ENCODE measurements around the gene KIF1B. TPM values are rescaled to one million over a fixed set of nuclear protein-coding genes. Genes with fewer than 3 reads are reported as not detected.

Gene KIF1B
- total RNA-seq, 2 donors from 2014 or later = 39.7 to 47.4 TPM

DNA sequence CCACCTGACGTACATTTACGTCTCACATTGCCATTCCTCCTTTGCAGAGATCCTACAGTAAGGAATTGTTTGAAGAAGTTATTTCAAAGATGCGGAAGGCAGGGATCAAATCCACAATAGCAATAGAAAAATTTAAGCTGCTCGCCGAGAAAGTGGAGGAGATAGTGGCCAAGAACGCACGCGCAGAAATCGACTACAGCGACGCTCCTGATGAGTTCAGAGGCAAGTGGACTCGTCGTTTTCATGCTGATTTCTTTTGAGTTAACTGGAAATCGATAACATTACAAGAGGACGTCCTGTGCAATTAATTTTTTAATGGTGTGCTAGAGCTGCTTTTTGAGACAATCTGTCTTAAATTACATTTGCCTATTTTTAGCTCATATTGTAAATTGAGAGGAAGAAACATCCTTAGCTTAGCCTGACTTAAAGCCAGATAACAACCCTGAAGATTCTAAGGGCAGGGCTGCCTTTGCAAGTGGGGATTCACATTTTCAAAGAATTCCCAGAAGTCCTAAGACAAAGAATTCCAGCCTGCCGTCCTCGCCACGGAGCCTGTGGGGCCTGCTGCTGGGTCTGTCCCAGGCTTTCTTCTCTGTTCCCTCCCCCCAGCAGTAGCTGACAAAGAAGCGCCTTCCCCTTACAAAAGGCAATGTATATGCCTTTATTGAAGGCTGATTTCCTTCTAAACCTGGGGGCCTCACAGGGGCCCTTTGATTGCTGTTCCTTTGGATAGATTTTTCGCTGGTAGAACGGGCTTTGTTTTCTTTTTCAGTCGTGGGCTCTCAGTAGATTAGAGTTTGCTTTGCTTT is 31.6 kb upstream of the KIF1B start:
- no peaks in the 10 kb centered on the region for H3K36me3 ChIP-seq

DNA sequence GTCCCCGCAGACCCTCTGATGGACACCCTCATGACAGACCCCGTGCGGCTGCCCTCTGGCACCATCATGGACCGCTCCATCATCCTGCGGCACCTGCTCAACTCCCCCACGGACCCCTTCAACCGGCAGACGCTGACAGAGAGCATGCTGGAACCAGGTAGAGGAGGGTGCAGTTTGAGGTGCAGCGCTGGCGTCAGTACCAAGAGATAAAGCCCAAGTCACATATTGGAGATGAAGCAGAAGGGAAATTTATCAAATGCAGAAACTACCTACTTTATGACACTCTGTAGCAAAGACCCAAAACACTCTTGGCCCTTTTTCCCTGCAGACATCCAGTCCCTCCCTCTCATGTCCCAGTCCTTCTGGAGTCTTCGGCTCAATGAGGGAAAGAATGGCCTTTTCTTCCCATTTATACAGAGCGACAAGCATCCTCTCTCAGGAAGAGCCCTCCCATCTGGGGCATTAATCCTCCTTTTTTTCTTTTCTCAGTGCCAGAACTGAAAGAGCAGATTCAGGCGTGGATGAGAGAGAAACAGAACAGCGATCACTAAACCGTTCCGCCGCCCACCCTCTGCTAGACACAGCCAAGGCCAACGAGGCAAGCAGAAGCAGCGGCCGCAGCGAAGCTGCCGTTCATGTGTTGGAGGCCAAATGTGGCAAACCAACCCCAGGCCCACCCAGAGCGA is 30.8 kb upstream of the KIF1B start:
- TF ChIP-seq, protein P1, sequence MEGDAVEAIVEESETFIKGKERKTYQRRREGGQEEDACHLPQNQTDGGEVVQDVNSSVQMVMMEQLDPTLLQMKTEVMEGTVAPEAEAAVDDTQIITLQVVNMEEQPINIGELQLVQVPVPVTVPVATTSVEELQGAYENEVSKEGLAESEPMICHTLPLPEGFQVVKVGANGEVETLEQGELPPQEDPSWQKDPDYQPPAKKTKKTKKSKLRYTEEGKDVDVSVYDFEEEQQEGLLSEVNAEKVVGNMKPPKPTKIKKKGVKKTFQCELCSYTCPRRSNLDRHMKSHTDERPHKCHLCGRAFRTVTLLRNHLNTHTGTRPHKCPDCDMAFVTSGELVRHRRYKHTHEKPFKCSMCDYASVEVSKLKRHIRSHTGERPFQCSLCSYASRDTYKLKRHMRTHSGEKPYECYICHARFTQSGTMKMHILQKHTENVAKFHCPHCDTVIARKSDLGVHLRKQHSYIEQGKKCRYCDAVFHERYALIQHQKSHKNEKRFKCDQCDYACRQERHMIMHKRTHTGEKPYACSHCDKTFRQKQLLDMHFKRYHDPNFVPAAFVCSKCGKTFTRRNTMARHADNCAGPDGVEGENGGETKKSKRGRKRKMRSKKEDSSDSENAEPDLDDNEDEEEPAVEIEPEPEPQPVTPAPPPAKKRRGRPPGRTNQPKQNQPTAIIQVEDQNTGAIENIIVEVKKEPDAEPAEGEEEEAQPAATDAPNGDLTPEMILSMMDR (IDR thresholded peaks at IDR 0.05) = no peak
- DNase-seq = no peak
- Histone ChIP-seq H3K9ac (ENCODE audit: low read depth in 2 of 2, low read length in 2 of 2) (no peak overlapping the region), H3K27me3 (no peaks in the 10 kb centered on the region), H3K27ac (no peak overlapping the region), H3K4me3 (no peak overlapping the region), H3K4me1 (no peaks in the 10 kb centered on the region), H3K9me3 (no peaks in the 10 kb centered on the region), H3K36me3 (no peaks in the 10 kb centered on the region)
- intact Hi-C loops (cut with DNase I) = no loop called here

More for the DNA sequence above, 31.6 kb upstream of the KIF1B start:
- no peaks in the 10 kb centered on the region for H3K27me3 ChIP-seq
- H3K9ac ChIP-seq (ENCODE audit: low read depth in 2 of 2, low read length in 2 of 2) = no peak overlapping the region
- TF ChIP-seq, protein P1 (IDR thresholded peaks at IDR 0.05) = no peak
- DNase-seq = no peak
- H3K27ac ChIP-seq = no peak overlapping the region
- no peaks in the 10 kb centered on the region for H3K9me3 ChIP-seq
- no peaks in the 10 kb centered on the region for H3K4me1 ChIP-seq
- no peak overlapping the region for H3K4me3 ChIP-seq
- intact Hi-C loops (cut with DNase I) = no loop called here

DNA sequence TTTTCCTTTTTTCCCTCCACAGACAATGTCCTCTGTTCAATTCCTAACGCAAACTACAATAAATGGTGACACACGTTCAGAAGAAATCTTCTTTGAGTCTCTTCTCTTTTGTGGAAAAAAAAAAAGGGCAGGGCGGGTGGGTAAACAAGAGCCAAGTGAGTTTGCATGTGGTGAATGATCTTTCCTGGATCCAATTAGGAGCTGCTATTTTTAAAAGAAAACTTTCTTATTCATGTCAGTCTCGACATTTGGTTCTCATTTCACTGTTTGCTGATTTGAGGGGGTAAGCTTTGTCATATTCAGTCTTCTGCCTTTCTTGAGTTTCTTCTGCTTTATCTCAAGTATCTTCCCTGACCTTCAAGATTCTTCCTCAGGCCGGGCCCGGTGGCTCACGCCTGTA is 29.2 kb upstream of the KIF1B start:
- no peaks in the 10 kb centered on the region for H3K4me1 ChIP-seq
- no peaks in the 10 kb centered on the region for H3K9me3 ChIP-seq
- no peak overlapping the region for H3K27ac ChIP-seq
- H3K4me3 ChIP-seq = no peak overlapping the region
- intact Hi-C loops (cut with DNase I) = no loop called here
- H3K27me3 ChIP-seq = no peaks in the 10 kb centered on the region
- H3K9ac ChIP-seq (ENCODE audit: low read depth in 2 of 2, low read length in 2 of 2) = no peak overlapping the region
- TF ChIP-seq, protein P1 (IDR thresholded peaks at IDR 0.05) = no peak
- DNase-seq = no peak
- no peaks in the 10 kb centered on the region for H3K36me3 ChIP-seq

DNA sequence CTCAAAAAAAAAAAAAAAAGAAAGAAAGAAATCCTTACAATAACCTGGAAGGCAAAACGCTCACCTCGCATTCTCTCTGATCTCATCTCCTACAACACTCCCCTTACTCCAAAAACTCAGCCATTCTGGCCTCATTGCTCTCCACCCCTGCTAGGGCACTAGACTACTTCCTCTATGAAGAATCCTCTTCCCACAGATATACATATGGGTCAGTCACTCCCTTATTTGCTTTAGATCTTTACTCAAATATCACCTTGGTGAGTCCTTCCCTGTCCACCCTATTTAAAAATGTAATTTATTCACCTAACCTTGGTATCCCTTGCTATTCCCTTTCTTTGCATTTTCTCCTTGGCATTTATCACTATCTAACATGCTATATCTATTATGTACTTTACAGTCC is 24.6 kb upstream of the KIF1B start:
- TF ChIP-seq, protein P1 (IDR thresholded peaks at IDR 0.05) = no peak
- DNase-seq = no peak
- Histone ChIP-seq H3K9me3 (no peaks in the 10 kb centered on the region), H3K4me1 (no peaks in the 10 kb centered on the region), H3K27ac (no peak overlapping the region), H3K4me3 (no peak overlapping the region), H3K9ac (ENCODE audit: low read depth in 2 of 2, low read length in 2 of 2) (no peak overlapping the region), H3K27me3 (no peaks in the 10 kb centered on the region), H3K36me3 (no peaks in the 10 kb centered on the region)
- intact Hi-C loops (cut with DNase I) = no loop called here

DNA sequence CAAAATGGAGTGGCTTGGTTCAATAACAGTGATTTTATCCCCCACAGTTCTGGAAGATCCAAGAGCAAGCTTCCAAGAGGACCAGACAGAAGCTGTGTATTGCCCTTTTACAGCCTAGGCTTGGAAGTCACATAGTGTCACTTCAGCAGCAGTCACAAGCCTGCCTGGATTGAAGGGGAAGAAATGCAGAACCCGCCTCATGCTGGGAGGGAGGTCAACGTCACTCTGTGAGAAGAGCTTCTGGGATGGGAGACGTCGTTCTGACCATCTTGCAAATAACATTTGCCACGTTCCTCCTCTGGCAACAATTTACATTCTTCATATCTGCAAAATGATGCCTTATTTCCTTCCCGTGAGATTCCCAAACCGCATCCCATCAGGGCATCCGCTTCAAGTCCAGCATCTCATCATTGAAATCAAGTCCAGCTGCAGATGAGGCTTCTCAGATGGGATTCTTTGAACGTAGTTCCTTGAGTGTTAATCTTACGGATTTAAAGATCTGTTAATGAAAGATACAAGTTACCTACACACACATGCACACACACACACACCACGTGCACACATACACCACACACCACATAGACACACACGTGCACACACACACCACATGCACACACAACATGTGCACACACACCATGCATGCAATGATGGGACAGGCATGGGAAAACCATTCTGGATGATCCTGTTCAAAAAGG is 23.9 kb upstream of the KIF1B start:
- no peak for DNase-seq
- Histone ChIP-seq H3K9ac (ENCODE audit: low read depth in 2 of 2, low read length in 2 of 2) (no peak overlapping the region), H3K9me3 (no peaks in the 10 kb centered on the region), H3K4me3 (no peak overlapping the region), H3K27me3 (no peaks in the 10 kb centered on the region), H3K36me3 (no peaks in the 10 kb centered on the region), H3K27ac (no peak overlapping the region), H3K4me1 (no peaks in the 10 kb centered on the region)
- TF ChIP-seq, protein P1 (IDR thresholded peaks at IDR 0.05) = no peak
- intact Hi-C loops (cut with DNase I) = no loop called here
